GM18505 (cell line): ENCODE measurements around the gene NSD2.

Experiments
- ATAC-seq: cut with Tn5 transposase; IDR thresholded peaks from one replicate; pipeline ENCODE4 v1.9.1; 2021; ENCODE audit not compliant: unreplicated experiment
- POLR2A ChIP-seq: IDR thresholded peaks from 4 replicates; pipeline ENCODE4 v1.6.1; 2011; ENCODE audit warnings: borderline replicate concordance; ENCODE audit not compliant: insufficient read depth, insufficient read length; ENCODE audit errors: extremely low read depth

The NSD2 gene

DNA sequence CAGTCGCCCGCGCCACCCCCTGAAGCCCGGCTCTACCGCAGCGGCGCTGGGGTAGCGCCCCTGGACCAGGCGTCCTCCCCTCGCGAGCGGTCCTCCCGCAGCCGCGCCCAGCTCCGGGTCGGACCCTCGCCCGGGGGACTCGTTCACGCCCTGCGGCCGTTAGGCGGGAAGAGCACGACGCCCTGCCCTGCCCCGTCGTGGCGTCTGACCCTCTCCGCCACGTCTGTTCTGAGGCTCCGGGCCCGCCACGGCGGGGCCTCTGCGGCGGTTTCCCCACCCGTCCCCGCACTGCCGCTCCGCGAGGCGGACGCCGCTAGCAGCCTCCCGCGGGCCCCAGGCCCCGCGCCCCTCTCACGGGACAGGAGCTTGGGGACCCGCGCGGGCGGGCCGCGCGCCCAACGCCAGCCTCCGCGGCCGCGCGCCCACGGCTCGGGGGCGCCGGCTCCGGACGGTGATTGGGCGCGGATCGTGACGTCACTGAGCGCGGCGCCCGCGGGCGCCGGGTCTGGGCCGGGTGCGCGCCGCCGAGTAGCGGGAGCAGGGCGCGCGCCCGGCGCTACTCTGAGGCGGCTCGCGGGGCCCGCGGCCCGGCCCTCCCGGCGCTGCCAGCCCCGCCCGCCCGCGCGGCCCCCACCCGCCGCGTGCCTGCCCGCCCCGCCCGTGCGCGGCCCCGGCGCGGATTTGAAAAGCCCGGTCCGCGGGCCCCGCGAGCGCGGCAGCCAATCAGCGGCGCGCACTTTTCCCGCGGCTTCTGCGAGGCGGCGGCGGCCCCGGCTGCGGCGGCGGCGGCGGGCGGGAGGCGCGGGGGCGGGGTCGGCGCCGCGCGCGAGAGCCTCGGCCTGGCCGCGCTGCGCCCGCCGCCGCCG, at the start of gene NSD2:
Gene NSD2 (plus strand): TSS at position 816 of the 866 bp plus-strand sequence. CDS start 29,262 bp downstream, outside the sequence.
- peak; percentile 82 for TF ChIP-seq POLR2A

DNA sequence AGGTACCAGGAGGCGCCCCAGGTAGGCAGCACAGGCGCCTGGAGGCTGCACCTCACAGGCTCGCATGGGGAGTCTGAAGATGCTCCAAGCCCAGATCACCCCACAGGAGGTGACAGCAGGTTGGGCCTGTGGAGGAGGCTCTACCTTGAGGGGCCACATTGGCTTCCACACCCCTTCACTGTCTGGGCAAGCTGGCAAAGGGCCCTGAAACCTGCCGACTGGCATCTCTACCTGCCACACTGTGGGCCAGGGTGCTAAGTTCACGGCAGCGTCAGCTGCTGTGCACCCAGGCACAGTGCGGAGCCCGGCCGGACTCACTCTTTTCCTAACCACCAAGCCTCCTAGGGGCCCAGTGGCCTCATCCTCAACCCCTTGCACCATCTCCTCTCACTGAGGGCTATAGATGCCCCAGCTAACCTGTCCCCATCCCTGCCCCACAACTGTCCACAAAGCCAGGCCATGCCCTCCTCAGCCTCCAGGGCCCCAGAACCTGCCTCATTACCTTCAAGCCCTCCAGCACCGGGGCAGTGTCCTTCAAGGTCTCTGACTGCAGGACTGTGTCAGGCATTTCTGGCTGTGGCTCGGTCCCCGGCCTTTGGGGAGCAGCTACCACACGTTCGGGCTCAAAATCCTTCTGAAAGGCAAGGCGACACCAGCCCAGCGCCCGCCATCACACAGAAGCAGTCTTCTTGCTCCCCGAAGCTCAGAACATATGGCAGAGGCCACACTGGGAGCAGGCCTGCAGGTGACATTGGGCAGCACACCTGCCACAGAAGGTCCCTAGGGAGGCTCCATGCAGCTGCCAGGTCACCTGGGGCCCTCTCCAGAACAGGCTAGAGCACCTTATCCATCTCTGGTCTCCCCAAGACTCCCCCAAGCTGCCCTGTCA, 49.3 kb upstream of the NSD2 start:
- no peak for ATAC-seq

More for the DNA sequence above, at the start of gene NSD2:
- ATAC-seq = peak; percentile 70

DNA sequence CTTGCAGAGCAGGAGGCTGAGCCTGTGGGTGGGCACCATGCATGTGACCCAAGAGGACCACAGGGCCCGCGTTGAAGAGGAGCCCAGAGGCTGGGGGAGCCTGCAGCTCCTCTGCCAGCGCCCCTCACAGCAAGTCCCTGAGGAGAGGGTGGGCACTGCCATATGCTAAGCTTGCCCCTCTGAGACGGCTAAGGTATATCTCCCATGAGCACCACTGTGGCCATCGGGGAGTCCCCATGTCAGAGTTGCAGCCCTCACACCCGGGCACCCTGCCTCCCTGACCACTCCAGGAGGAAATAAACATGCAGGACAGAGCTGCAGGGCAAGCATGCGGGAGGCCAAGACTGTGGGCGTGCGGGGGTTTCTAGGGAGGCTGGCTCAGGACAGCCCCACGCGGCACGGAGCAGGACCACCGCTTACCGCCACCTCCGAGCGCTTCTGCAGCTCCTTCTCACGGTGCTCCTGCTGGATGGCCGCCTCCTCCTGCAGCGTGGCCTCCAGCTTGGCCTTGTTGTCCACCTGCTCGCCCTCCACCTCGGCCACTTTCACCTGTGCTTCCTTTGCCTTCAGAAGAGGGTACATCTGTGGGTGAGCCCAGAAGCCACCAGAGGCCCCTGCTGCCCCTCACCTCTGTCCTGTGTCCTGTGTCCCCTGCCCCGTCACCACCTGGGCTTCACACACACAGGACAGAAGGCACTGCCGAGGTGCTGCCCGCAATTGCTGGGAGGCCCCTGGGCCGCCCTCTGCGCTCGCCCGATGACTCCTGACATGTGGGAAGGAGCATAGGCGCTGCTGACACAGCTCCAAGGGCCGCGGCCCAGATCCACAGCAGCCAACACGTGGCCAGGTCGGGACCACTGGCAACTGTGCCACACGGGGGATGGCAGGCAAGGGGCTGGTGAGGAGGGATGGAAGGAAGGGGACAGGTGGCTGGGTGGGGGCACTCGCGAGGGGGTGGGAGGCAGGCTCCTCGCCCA, 48.3 kb upstream of the NSD2 start:
- no peak for TF ChIP-seq POLR2A
- no peak for ATAC-seq

More for the DNA sequence above, 49.3 kb upstream of the NSD2 start:
- no peak for TF ChIP-seq POLR2A

DNA sequence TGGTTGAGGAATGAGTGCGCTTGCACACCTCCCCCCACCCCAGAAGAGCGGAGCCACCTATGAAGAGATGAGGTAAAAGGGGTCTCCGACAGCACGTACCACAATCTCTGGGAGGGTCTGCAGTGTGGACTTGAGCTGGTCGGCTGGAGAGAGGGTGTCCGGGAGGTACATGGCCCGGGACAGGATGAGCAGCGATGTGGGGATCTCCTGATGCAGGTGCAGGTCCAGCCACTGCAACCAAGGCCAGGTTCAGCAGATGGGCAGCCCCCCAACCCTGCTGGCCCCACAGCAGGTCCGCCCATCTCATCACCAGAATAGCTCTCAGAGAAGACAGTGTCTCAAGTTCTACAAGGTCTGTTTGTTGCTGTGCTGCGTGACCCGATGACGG, 47.7 kb upstream of the NSD2 start:
- no peak for ATAC-seq

DNA sequence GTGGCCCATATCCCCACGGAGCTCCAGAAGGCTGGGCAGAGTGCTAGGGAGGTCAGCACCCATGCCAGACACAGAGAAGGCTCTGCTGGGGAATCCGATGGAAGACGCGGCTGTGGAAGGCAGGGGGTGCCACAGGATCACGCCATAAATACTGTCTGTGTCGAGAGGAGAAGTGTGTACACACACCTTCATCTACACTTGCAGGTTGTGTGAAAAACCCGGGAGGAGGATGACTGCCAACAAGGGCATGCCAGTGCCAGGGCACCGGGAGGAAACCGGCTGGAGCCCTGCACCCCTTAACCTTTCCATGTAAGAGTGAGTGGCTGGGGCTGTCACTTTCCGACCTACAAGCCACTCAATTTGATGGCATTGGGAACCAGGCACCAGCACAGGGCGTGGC, 46.4 kb upstream of the NSD2 start:
- no peak for TF ChIP-seq POLR2A
- no peak for ATAC-seq

More for the DNA sequence above, 47.7 kb upstream of the NSD2 start:
- no peak for TF ChIP-seq POLR2A

DNA sequence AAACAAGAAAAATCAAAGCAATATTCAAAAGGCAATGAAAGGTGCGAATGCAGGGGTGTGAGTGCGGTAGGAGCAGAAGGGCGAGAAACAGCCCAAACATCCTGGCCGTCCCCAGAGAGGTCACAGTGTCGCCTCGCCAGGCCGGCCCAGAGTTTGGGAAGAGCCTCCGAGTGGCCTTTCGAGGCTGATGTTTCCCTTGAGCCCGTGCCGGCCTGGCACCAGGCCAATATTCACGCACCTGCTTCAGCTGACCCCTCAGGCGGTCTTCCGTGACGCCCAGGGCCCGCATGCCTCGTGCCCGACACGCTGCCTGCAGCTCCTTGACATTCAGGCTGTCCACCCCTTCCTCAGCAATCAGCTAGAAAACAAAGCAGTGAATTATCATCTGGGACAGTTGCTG, 45.9 kb upstream of the NSD2 start:
- TF ChIP-seq POLR2A = no peak
- ATAC-seq = no peak

DNA sequence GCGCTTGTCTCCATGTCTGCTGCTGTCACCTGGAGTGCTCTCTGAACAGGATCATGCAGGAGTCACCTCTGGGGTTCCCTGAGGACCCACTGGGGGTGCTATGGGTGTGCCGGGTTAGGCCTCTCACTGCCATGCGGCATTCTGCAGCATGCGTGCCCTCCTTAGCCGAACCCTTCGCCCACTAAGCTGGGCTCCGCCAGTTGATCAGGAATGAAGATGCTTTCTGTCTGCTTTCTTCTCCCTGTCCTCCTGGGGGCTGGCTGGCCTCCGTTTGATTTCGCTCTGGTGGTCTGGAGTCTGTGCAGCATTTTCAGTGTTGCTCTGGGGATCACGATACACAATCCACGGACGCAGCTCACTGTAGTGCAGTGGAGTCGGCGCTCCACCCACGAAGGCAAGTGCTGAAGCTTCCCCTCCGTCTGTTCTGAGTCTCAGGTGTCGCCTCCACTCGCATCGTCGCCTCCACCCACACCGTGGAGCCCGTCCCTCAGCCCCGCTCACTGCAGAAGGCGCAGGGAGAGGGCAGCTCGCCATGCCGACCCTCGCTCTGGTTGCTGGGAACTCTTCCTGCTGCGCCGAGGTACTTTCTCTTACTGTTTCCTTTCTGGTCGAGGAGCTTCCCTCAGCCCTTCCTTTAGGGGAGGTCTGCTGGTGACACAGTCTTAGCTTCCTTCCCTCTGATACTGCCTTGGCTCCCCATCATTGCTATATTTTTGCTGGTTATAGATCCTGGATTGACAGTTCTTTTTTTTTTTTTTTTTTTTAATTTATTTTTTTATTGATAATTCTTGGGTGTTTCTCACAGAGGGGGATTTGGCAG, 44.5 kb upstream of the NSD2 start:
- no peak for ATAC-seq
- no peak for TF ChIP-seq POLR2A

DNA sequence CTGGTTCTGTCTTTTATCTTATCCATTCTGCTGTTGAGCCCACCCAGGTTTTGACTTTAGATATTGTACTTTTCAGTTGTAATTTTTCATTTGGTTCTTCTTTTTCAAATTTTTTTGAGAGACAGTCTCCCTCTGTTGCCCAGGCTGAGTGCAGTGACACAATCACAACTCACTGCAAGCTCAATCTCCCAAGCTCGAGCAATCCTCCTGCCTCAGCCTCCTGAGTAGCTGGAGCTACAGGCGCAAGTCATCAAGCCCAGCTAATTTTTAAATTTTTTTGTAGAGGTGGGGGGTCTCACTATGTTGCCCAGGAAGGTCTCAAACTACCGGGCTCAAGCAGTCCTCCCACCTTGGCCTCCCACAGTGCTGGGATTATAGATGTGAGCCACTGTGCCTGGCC, 41.0 kb upstream of the NSD2 start:
- no peak for TF ChIP-seq POLR2A
- no peak for ATAC-seq

DNA sequence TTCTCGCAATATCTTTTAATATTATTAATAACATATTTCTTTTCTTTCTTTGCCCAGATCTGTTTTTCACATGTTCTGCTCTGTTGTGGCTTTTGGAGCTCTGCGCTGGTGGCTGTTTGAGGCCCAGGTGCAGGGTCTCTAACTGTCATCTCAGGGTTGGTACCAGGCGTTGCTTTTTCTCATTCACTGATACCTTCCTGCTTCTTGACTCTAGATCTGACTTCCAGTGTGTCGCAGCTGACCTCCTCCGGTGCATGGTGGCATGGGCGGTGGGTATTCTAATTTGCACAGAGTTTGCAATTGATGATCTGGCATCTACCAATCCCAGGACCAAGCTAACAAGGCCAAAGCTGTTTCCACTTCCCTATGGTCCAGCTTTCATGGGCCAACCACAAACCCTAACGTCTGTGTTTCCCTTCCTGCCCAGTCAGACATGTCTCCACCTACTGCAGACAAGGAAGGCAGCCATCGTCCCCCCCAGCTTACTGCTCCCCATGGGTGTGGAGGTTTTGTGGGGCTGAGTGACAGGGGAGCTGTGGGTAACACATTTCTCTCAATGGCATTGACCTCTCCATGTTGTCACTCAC, 40.5 kb upstream of the NSD2 start:
- no peak for TF ChIP-seq POLR2A
- no peak for ATAC-seq

DNA sequence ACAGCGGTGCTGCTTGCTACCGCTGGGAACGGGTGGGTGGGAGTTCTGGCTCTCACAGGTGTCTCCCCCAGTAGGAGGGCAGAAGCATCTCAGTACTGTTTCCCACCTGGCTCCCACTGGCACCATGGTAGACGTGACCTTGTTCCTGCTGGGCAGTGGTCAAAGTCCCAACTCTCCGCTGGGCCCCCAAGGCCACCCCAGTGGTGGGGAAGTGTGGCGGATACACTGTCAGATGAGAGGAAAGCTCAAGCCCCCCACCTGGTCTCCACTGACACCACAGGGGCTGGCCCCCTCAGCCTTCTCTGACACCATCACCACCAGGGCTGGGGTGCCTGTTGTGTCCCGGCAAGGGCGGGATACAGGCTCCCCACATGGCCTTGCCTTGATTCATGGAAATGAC, 39.9 kb upstream of the NSD2 start:
- no peak for ATAC-seq
- no peak for TF ChIP-seq POLR2A

DNA sequence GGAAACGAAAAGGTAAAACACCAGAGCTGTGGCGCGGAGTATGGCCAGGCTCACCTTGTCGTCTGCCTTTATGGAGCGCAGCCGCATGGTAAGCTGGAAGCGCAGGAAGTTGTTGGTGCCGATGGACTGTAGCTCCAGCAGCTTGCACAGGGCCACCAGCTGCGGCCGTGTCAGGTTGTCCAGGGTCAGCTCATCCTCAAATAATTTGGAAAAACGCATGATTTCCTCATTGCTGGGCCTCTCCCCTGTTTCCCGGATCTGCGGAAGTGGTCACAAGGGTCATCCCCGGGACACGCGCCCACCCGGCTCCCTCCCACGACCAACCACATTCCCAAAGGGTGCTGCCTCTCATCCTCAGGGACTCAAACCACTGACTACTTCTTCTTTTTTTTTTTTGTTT, 38.5 kb upstream of the NSD2 start:
- no peak for TF ChIP-seq POLR2A
- ATAC-seq = no peak
